ENCODE results near the gene ATF7.

The ATF7 gene

GRCh38 chr12:53500776-53501614, 125.2 kb downstream of the ATF7 start, which contains the start of gene TARBP2:
Gene TARBP2 (plus strand): TSS chr12:53501283. CDS start chr12:53501409, 126 bp downstream.
- H3K9me3 Mint-ChIP-seq = no peaks in the 10 kb centered on the region
- H3K4me3 Mint-ChIP-seq = peak within 1 kb of the TSS; percentile 87
- peak within 1 kb of the TSS; percentile 98 for H3K27ac Mint-ChIP-seq
- H3K4me1 Mint-ChIP-seq = peaks cover 42% of the 10 kb centered on the region
- ATAC-seq = peak; percentile 93
- no peaks in the 10 kb centered on the region for H3K27me3 Mint-ChIP-seq
- H3K36me3 Mint-ChIP-seq = peaks cover 18% of the 10 kb centered on the region

- H3K9me3 Mint-ChIP-seq = no peaks in the 10 kb centered on the region
- H3K27ac Mint-ChIP-seq = peak overlapping the region; percentile 98
- peaks cover 11% of the 10 kb centered on the region for H3K36me3 Mint-ChIP-seq
- H3K27me3 Mint-ChIP-seq = no peaks in the 10 kb centered on the region
- H3K4me1 Mint-ChIP-seq = peaks cover 42% of the 10 kb centered on the region
- peak overlapping the region; percentile 87 for H3K4me3 Mint-ChIP-seq
- ATAC-seq = no peak
These were observed 125.9 kb downstream of the ATF7 start for GRCh38 chr12:53500142-53500775.

- Mint-ChIP-seq H3K4me1 (peaks cover 36% of the 10 kb centered on the region), H3K36me3 (peaks cover 3% of the 10 kb centered on the region)
These were observed 126.7 kb downstream of the ATF7 start, which contains the start of gene MAP3K12 for GRCh38 chr12:53499266-53500141. Gene MAP3K12 (minus strand): TSS chr12:53499458. CDS start chr12:53487391, 12,067 bp downstream.

GRCh38 chr12:53498235-53498630, 127.9 kb downstream of the ATF7 start:
- Mint-ChIP-seq H3K36me3 (no peaks in the 10 kb centered on the region), H3K27ac (peak overlapping the region; percentile 98), H3K4me1 (peaks cover 40% of the 10 kb centered on the region), H3K27me3 (no peaks in the 10 kb centered on the region), H3K9me3 (no peaks in the 10 kb centered on the region), H3K4me3 (peak overlapping the region; percentile 87)
- no peak for ATAC-seq

More at GRCh38 chr12:53499266-53500141, 126.7 kb downstream of the ATF7 start, which contains the start of gene MAP3K12:
- H3K9me3 Mint-ChIP-seq = no peaks in the 10 kb centered on the region
- H3K27me3 Mint-ChIP-seq = no peaks in the 10 kb centered on the region
- H3K4me3 Mint-ChIP-seq = peak within 1 kb of the TSS; percentile 87
- no peak for ATAC-seq
- peak within 1 kb of the TSS; percentile 98 for H3K27ac Mint-ChIP-seq

- H3K4me1 Mint-ChIP-seq = peaks cover 45% of the 10 kb centered on the region
- H3K4me3 Mint-ChIP-seq = no peak overlapping the region
- peak overlapping the region; percentile 98 for H3K27ac Mint-ChIP-seq
These were observed 128.7 kb downstream of the ATF7 start for GRCh38 chr12:53497461-53497860.

GRCh38 chr12:53496752-53497032, 129.5 kb downstream of the ATF7 start:
- no peak overlapping the region for H3K4me3 Mint-ChIP-seq
- H3K9me3 Mint-ChIP-seq = no peaks in the 10 kb centered on the region
- H3K4me1 Mint-ChIP-seq = peaks cover 45% of the 10 kb centered on the region
- H3K36me3 Mint-ChIP-seq = no peaks in the 10 kb centered on the region
- no peaks in the 10 kb centered on the region for H3K27me3 Mint-ChIP-seq
- no peak for ATAC-seq
- H3K27ac Mint-ChIP-seq = no peak overlapping the region

More at GRCh38 chr12:53497461-53497860, 128.7 kb downstream of the ATF7 start:
- Mint-ChIP-seq H3K27me3 (no peaks in the 10 kb centered on the region), H3K9me3 (no peaks in the 10 kb centered on the region), H3K36me3 (no peaks in the 10 kb centered on the region)
- ATAC-seq = no peak

- no peak overlapping the region for H3K4me3 Mint-ChIP-seq
- H3K9me3 Mint-ChIP-seq = no peaks in the 10 kb centered on the region
These were observed 130.1 kb downstream of the ATF7 start for GRCh38 chr12:53495903-53496751.

GRCh38 chr12:53493610-53494391, 132.4 kb downstream of the ATF7 start:
- Mint-ChIP-seq H3K9me3 (no peaks in the 10 kb centered on the region), H3K36me3 (no peaks in the 10 kb centered on the region), H3K4me1 (peaks cover 32% of the 10 kb centered on the region), H3K27ac (peak overlapping the region; percentile 79), H3K27me3 (no peaks in the 10 kb centered on the region), H3K4me3 (peak overlapping the region; percentile 88)
- no peak for ATAC-seq

More at GRCh38 chr12:53495903-53496751, 130.1 kb downstream of the ATF7 start:
- no peaks in the 10 kb centered on the region for H3K27me3 Mint-ChIP-seq
- peaks cover 45% of the 10 kb centered on the region for H3K4me1 Mint-ChIP-seq
- H3K36me3 Mint-ChIP-seq = no peaks in the 10 kb centered on the region
- H3K27ac Mint-ChIP-seq = no peak overlapping the region
- no peak for ATAC-seq

GRCh38 chr12:53492830-53493609, 133.2 kb downstream of the ATF7 start:
- Mint-ChIP-seq H3K4me1 (peaks cover 25% of the 10 kb centered on the region), H3K4me3 (peak overlapping the region; percentile 88), H3K27me3 (no peaks in the 10 kb centered on the region), H3K36me3 (no peaks in the 10 kb centered on the region), H3K9me3 (no peaks in the 10 kb centered on the region), H3K27ac (peak overlapping the region; percentile 79)
- ATAC-seq = peak; percentile 97

GRCh38 chr12:53492188-53492587, 134.0 kb downstream of the ATF7 start:
- Mint-ChIP-seq H3K36me3 (no peaks in the 10 kb centered on the region), H3K9me3 (no peaks in the 10 kb centered on the region)

GRCh38 chr12:53489242-53489864, 136.8 kb downstream of the ATF7 start:
- no peak overlapping the region for H3K27ac Mint-ChIP-seq
- peaks cover 25% of the 10 kb centered on the region for H3K4me1 Mint-ChIP-seq
- no peak for ATAC-seq
- peaks cover 7% of the 10 kb centered on the region for H3K36me3 Mint-ChIP-seq
- no peaks in the 10 kb centered on the region for H3K9me3 Mint-ChIP-seq
- H3K4me3 Mint-ChIP-seq = no peak overlapping the region
- H3K27me3 Mint-ChIP-seq = no peaks in the 10 kb centered on the region

More at GRCh38 chr12:53492188-53492587, 134.0 kb downstream of the ATF7 start:
- Mint-ChIP-seq H3K27me3 (no peaks in the 10 kb centered on the region), H3K4me3 (peak overlapping the region; percentile 88), H3K4me1 (peaks cover 25% of the 10 kb centered on the region), H3K27ac (peak overlapping the region; percentile 79)
- no peak for ATAC-seq

- H3K27me3 Mint-ChIP-seq = no peaks in the 10 kb centered on the region
- no peak for ATAC-seq
- peaks cover 21% of the 10 kb centered on the region for H3K4me1 Mint-ChIP-seq
- no peaks in the 10 kb centered on the region for H3K9me3 Mint-ChIP-seq
- H3K4me3 Mint-ChIP-seq = no peak overlapping the region
- H3K36me3 Mint-ChIP-seq = peaks cover 12% of the 10 kb centered on the region
- H3K27ac Mint-ChIP-seq = no peak overlapping the region
These were observed 139.3 kb downstream of the ATF7 start for GRCh38 chr12:53486736-53487487.

All from stimulated activated memory B cell treated with anti-CD40 and anti-IgM and Interleukin-4, amounts not matched to agents 10 μg/mL and 1 μg/mL and 100 μg/mL, for 72 hours (primary cell).